Lower leg skin (tissue), 4 donors: ENCODE measurements around the gene DPP10. TPM values are rescaled to one million over a fixed set of nuclear protein-coding genes. Genes with fewer than 3 reads are reported as not detected.

ENCODE experiments used
- DNase-seq, 2 donors: peaks; one replicate each; pipeline ENCODE4 v3.0.0-alpha.2; 2019; ENCODE audit warnings: low spot score in 2 of 2
- H3K4me3 ChIP-seq: fragments of 200-600 bp; sonication (generic); 2 replicates; pipeline ENCODE4 v1.5.1; 2017; ENCODE audit warnings: mild to moderate bottlenecking, low read depth; ENCODE audit not compliant: poor library complexity, severe bottlenecking
- POLR2A ChIP-seq, 2 donors: fragments of 450-650 bp; IDR thresholded peaks; one replicate each; pipeline ENCODE4 v1.6.1; 2016 to 2017; ENCODE audit warnings: antibody characterized with exemption in 2 of 2, mild to moderate bottlenecking in 1 of 2, moderate library complexity in 1 of 2
- WGBS, 2 donors: methylation state at CpG; one replicate each; pipeline ENCODE4 v1.1.5; 2018; 5-methylcytosine and 5-hydroxymethylcytosine counted together
- intact Hi-C: fragments of 100-400 bp; cut with DNase I; formaldehyde crosslinking; loops from one replicate; pipeline ENCODE4 v1.15.0; 2023; ENCODE audit warnings: low total_unique reads
- total RNA-seq, 4 donors: library from RNA; depleted of rRNA; stranded (reverse); fragments of >200 nt; gene quantifications; one replicate each; pipeline ENCODE4 v1.1.0, GENCODE V29; 2016
- TF ChIP-seq, protein P1 (sequence below), 3 donors: fragments of 450-650 bp; IDR thresholded peaks; one replicate each; pipeline ENCODE4 v1.5.1; 2016; ENCODE audit warnings: antibody characterized with exemption in 3 of 3, mild to moderate bottlenecking in 3 of 3, moderate library complexity in 2 of 3

DPP10 gene
- total RNA-seq, 4 donors from 2014 or later, result 1.1 TPM; not detected in 3

GRCh38 chr2:115162494-115163293, 720.3 kb downstream of the DPP10 start:
- intact Hi-C loops, result no loop called here
- no peak overlapping the region for H3K4me3 ChIP-seq

GRCh38 chr2:115163572-115163971, 721.1 kb downstream of the DPP10 start:
- intact Hi-C loops, result no loop called here
- no peak for TF ChIP-seq POLR2A (IDR thresholded peaks at IDR 0.05)
- TF ChIP-seq, protein P1, sequence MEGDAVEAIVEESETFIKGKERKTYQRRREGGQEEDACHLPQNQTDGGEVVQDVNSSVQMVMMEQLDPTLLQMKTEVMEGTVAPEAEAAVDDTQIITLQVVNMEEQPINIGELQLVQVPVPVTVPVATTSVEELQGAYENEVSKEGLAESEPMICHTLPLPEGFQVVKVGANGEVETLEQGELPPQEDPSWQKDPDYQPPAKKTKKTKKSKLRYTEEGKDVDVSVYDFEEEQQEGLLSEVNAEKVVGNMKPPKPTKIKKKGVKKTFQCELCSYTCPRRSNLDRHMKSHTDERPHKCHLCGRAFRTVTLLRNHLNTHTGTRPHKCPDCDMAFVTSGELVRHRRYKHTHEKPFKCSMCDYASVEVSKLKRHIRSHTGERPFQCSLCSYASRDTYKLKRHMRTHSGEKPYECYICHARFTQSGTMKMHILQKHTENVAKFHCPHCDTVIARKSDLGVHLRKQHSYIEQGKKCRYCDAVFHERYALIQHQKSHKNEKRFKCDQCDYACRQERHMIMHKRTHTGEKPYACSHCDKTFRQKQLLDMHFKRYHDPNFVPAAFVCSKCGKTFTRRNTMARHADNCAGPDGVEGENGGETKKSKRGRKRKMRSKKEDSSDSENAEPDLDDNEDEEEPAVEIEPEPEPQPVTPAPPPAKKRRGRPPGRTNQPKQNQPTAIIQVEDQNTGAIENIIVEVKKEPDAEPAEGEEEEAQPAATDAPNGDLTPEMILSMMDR (IDR thresholded peaks at IDR 0.05), result no peak
- no peak for DNase-seq
- no peak overlapping the region for H3K4me3 ChIP-seq
- WGBS, 2 donors, result 50 to 51% methylated on average over 6 of the region's 6 CpGs

More at GRCh38 chr2:115162494-115163293, 720.3 kb downstream of the DPP10 start:
- no peak for TF ChIP-seq POLR2A (IDR thresholded peaks at IDR 0.05)
- TF ChIP-seq, protein P1 (IDR thresholded peaks at IDR 0.05), result no peak
- 1 to 3% methylated on average over 49 of the region's 49 CpGs for WGBS, 2 donors
- no peak for DNase-seq

GRCh38 chr2:115165529-115166109, 723.2 kb downstream of the DPP10 start:
- TF ChIP-seq, protein P1 (IDR thresholded peaks at IDR 0.05), result no peak
- no peak for TF ChIP-seq POLR2A (IDR thresholded peaks at IDR 0.05)
- DNase-seq, result no peak
- WGBS, 2 donors, result 25 to 30% methylated on average over 6 of the region's 6 CpGs

GRCh38 chr2:115168457-115168856, 726.0 kb downstream of the DPP10 start:
- TF ChIP-seq, protein P1 (IDR thresholded peaks at IDR 0.05), result no peak
- no peak for TF ChIP-seq POLR2A (IDR thresholded peaks at IDR 0.05)
- H3K4me3 ChIP-seq, result no peak overlapping the region
- intact Hi-C loops, result no loop called here
- DNase-seq, result no peak
- WGBS, 2 donors, result 72 to 73% methylated on average over 3 of the region's 3 CpGs

More at GRCh38 chr2:115165529-115166109, 723.2 kb downstream of the DPP10 start:
- no peak overlapping the region for H3K4me3 ChIP-seq
- intact Hi-C loops, result no loop called here

- WGBS, 2 donors, result 83 to 88% methylated on average over 1 of the region's 1 CpG
- TF ChIP-seq, protein P1 (IDR thresholded peaks at IDR 0.05), result no peak
- TF ChIP-seq POLR2A (IDR thresholded peaks at IDR 0.05), result no peak
- no peak for DNase-seq
- intact Hi-C loops, result no loop called here
- H3K4me3 ChIP-seq, result no peak overlapping the region
These were observed 727.4 kb downstream of the DPP10 start for GRCh38 chr2:115169814-115170213.
